Cardiac fibroblast (primary cell): ENCODE measurements around the gene POLR3B.
"Not testable (repeated sequence)": the region's sequence is repeated elsewhere in the genome, so short reads cannot be mapped to it uniquely, and the experiment has no call there.

ENCODE experiments used
- DNase-seq, 2 donors: peaks; one replicate each; pipeline versions ENCODE4 v3.0.0 to v3.0.0-alpha.2; 2010; ENCODE audit warnings: low read depth in 2 of 2
- H3K4me3 ChIP-seq, 2 donors: replicated peaks in 1 of 2; 1 replicate in 1 of 2; 2 replicates in 1 of 2; pipeline ENCODE4 v1.5.1; 2011; ENCODE audit warnings: low read depth in 2 of 2, low read length in 2 of 2, mild to moderate bottlenecking in 2 of 2, moderate library complexity in 1 of 2
- TF ChIP-seq, protein P1 (sequence below): IDR thresholded peaks from one replicate; pipeline ENCODE4 v1.5.1; 2011; ENCODE audit warnings: low read depth, mild to moderate bottlenecking, low read length, inconsistent platforms

Gene POLR3B

DNA sequence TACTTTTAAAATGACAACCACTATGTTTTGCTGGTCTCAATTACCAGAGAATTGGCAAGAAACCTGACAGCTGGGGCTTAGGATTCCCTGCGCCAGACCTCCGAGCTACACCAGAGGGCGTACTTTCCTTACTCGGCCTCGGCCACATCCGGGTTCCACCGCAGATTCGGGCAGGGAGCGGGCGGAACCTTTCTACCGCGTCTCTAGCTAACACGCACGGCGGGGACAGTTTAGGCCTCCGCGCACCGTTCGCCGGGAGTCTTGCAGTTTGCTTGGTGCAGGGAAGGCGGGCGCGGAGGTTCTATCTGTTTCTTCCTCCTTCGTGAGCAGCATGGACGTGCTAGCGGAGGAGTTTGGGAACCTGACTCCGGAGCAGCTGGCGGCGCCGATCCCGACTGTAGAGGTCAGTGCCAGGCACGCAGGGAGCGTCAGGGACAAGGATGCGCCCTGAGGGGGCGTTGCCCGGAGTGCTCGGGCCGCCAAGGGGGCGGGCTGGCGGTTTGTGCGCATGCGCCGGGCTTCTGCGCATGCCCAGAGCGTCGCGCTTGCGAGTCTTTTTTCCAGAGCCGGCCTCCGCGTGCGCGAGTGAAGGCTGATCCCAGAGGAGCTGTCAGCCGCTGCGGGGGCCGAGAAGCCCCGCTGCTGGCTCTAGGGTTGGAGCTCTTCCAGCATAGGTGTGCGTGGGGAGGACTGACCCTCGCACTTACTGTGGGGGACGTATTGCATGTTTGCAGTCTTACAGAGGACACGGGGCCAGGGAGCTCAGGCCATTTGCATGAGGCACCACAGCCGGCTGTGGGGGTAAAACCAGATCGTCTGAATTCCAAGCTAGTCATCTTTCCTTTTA is at the start of gene POLR3B:
TSS of gene POLR3B (plus strand) at position 200 of the 847 bp plus-strand sequence. CDS start at position 332, 132 bp downstream.
- TF ChIP-seq, protein P1, sequence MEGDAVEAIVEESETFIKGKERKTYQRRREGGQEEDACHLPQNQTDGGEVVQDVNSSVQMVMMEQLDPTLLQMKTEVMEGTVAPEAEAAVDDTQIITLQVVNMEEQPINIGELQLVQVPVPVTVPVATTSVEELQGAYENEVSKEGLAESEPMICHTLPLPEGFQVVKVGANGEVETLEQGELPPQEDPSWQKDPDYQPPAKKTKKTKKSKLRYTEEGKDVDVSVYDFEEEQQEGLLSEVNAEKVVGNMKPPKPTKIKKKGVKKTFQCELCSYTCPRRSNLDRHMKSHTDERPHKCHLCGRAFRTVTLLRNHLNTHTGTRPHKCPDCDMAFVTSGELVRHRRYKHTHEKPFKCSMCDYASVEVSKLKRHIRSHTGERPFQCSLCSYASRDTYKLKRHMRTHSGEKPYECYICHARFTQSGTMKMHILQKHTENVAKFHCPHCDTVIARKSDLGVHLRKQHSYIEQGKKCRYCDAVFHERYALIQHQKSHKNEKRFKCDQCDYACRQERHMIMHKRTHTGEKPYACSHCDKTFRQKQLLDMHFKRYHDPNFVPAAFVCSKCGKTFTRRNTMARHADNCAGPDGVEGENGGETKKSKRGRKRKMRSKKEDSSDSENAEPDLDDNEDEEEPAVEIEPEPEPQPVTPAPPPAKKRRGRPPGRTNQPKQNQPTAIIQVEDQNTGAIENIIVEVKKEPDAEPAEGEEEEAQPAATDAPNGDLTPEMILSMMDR, result peak; percentile 93
- DNase-seq, result peak; percentile 98

DNA sequence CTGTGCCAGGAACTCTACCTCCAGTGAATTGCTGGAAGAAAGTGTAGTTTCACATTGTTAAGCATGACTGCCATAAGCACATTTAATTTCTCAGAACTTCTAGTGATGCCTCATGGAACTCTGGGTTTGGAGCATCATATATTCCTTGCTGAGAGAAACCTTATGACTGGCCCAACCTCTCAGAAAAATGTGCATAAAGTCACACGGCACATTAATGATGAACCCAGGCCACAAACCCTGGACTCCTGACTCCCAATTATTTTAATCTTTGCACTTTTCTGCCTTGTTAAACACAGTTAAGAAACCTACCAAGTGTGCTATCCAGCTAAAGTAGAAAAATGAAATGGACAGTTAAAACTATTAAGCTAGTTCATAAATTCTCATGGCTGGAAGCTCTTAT is 49.4 kb upstream of the POLR3B start:
- TF ChIP-seq, protein P1, result no peak
- H3K4me3 ChIP-seq, result no peak overlapping the region
- no peak for DNase-seq

More for the DNA sequence above, at the start of gene POLR3B:
- H3K4me3 ChIP-seq, result peak within 1 kb of the TSS; percentile 83 to 93

- TF ChIP-seq, protein P1, result no peak
Observed at GRCh38 chr12:106308611-106309010, 48.9 kb upstream of the POLR3B start.

DNA sequence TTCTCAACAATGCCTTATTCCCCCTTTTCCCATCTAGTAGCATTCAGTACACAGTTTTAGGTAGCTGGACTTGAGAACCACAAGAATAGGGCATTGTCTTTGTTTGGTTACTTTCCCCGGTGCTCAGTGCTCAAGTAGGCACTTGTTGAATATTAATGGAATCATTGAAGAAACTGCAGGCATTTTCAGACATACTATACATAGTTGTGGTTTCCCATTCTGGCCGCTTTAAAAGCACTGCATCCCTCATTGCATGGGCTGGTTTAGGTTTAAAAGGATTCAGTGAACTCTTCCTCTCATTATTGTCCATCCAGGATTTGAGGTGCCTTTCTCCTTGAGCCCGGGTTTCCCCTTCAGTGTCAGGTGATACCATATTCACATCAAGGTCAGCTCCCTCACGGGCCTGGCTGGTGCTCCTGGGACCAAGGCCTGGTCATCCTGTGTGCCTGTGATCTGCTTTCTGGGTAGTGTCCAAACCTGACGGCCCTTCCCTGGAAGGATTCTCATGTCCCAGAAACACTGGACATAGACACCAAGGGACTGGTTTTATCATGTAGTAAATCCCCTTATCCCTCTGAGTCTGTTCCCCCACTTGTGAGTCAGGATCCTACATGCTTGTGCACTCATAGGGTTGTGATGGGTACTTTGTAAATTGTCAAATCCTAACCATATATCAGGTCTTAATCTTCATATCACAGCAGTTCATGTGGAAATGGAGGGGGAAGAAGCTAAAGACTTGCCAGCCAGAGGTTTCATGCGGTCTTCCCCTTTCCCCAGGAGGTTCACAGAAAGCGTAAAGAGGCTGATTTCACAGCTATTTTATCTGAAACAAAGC is 47.7 kb upstream of the POLR3B start:
- no peak overlapping the region for H3K4me3 ChIP-seq
- TF ChIP-seq, protein P1, result no peak
- DNase-seq, result peak; percentile 57 to 58

More at GRCh38 chr12:106308611-106309010, 48.9 kb upstream of the POLR3B start:
- DNase-seq, result no peak
- no peak overlapping the region for H3K4me3 ChIP-seq

GRCh38 chr12:106310687-106311086 is 46.9 kb upstream of the POLR3B start:
- no peak for DNase-seq
- H3K4me3 ChIP-seq, result no peak overlapping the region
- TF ChIP-seq, protein P1, result no peak

DNA sequence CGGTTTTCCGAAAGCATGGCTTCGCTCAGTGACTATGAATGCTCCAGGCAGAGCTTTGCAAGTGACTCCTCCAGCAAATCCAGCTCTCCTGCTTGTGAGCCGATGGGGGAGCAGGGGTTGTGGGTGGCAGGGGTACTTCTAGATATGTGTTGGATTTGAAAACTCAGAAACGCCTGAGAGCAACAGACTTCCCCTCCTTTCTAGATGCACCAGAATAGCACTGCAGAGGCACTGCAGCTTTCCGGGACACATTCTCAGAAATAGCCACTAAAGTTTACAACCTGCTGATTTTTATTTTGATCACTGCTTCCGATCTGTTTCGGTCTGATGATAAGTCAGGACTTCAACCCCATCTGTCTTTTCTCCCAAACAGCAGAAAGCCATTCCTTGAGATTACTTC is 46.4 kb upstream of the POLR3B start:
- TF ChIP-seq, protein P1, result no peak
- no peak for DNase-seq
- H3K4me3 ChIP-seq, result no peak overlapping the region

DNA sequence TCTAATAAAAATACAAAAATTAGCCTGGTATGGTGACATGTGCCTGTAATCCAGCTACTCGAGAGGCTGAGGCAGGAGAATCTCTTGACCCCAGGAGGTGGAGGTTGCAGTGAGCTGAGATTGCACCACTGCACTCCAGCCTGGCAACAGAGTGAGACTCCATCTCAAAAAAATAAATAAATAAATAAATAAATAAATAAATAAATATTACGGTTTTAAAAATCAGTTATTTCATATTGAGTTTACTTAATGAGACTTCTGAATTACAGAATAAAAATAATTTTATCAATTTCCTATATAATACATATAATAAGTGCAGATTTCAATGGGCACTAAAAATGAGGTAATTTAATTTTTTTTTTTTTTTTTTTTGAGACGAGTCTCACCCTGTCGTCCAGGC is 44.1 kb upstream of the POLR3B start:
- DNase-seq, H3K4me3 ChIP-seq: not testable (repeated sequence)
